A673 (cell line): ENCODE results near the gene TRIM38. TPM values are rescaled to one million over a fixed set of nuclear protein-coding genes. Genes with fewer than 3 reads are reported as not detected.

ENCODE experiments used
- BruUV-seq: library from RNA; stranded (reverse); fragments of 400-500 nt; replicated peaks from 2 replicates; lab custom pipeline; 2021; lab: Mats Ljungman, UMichigan
- CTCF ChIA-PET: fragments of 300-600 bp; sonication (Branson Sonifier 250); formaldehyde crosslinking; loops from one replicate; lab custom pipeline; 2022; ENCODE audit warnings: antibody characterized with exemption; lab: Charles Lee
- POLR2A ChIA-PET: fragments of 300-600 bp; sonication (Branson Sonifier 250); formaldehyde crosslinking; loops from one replicate; lab custom pipeline; 2022; ENCODE audit warnings: antibody characterized with exemption; ENCODE audit not compliant: low non-redundant PET; lab: Charles Lee
- DNase-seq: peaks from one replicate; pipeline ENCODE4 v3.0.0-alpha.2; 2015; ENCODE audit warnings: low spot score
- H3K27ac ChIP-seq: fragments of 200-600 bp; sonication (generic); 2 replicates; pipeline ENCODE4 v1.5.1; 2016; ENCODE audit warnings: mixed run types, low read depth, mild to moderate bottlenecking, mixed read lengths, antibody characterized with exemption, low read length; ENCODE audit not compliant: poor library complexity, severe bottlenecking
- H3K27me3 ChIP-seq: fragments of 200-600 bp; sonication (generic); replicated peaks from 2 replicates; pipeline ENCODE4 v1.6.1; 2017; ENCODE audit warnings: mixed run types, low read depth, mild to moderate bottlenecking, mixed read lengths, antibody characterized with exemption, low read length; ENCODE audit not compliant: insufficient read depth, poor library complexity
- H3K36me3 ChIP-seq: fragments of 200-600 bp; sonication (generic); 2 replicates; pipeline ENCODE4 v1.6.1; 2016; ENCODE audit warnings: mixed run types, mild to moderate bottlenecking, mixed read lengths, antibody characterized with exemption, low read length; ENCODE audit not compliant: insufficient read depth, poor library complexity, severe bottlenecking
- H3K4me1 ChIP-seq: fragments of 200-600 bp; sonication (generic); 2 replicates; pipeline ENCODE4 v1.6.1; 2017; ENCODE audit warnings: mixed run types, mild to moderate bottlenecking, mixed read lengths, antibody characterized with exemption, low read length; ENCODE audit not compliant: insufficient read depth, poor library complexity, severe bottlenecking
- H3K4me3 ChIP-seq: fragments of 200-600 bp; sonication (generic); 2 replicates; pipeline ENCODE4 v1.5.1; 2016; ENCODE audit warnings: low read depth, mixed run types, mild to moderate bottlenecking, mixed read lengths, low read length; ENCODE audit not compliant: poor library complexity, severe bottlenecking
- H3K9me3 ChIP-seq: fragments of 200-600 bp; sonication (generic); 2 replicates; pipeline ENCODE4 v1.6.1; 2016; ENCODE audit warnings: mixed run types, low read depth, mild to moderate bottlenecking, mixed read lengths, antibody characterized with exemption, low read length; ENCODE audit not compliant: poor library complexity, severe bottlenecking
- EZH2 ChIP-seq: fragments of 200-600 bp; sonication (generic); IDR thresholded peaks from 2 replicates; pipeline ENCODE4 v1.6.1; 2017; ENCODE audit warnings: borderline replicate concordance, low read depth, mild to moderate bottlenecking, mixed read lengths, antibody characterized with exemption, low read length; ENCODE audit not compliant: poor library complexity, severe bottlenecking
- intact Hi-C: fragments of 100-400 bp; cut with micrococcal nuclease; formaldehyde crosslinking; loops from one replicate; pipeline ENCODE4 v1.10.0; 2022; ENCODE audit not compliant: unreplicated experiment
- total RNA-seq: library from RNA; stranded (reverse); gene quantifications from 2 replicates; pipeline ENCODE4 v1.2.3, GENCODE V29; 2021
- TF ChIP-seq, protein P1 (sequence below): fragments of 300-800, 200-600 bp; sonication (generic); conservative IDR thresholded peaks from 2 replicates; pipeline ENCODE4 v1.5.1; 2017; ENCODE audit warnings: low read depth, mild to moderate bottlenecking, antibody characterized with exemption, low read length, moderate library complexity, mixed read lengths

Gene TRIM38
- total RNA-seq, 1 experiment from 2014 or later: 9.7 TPM

DNA sequence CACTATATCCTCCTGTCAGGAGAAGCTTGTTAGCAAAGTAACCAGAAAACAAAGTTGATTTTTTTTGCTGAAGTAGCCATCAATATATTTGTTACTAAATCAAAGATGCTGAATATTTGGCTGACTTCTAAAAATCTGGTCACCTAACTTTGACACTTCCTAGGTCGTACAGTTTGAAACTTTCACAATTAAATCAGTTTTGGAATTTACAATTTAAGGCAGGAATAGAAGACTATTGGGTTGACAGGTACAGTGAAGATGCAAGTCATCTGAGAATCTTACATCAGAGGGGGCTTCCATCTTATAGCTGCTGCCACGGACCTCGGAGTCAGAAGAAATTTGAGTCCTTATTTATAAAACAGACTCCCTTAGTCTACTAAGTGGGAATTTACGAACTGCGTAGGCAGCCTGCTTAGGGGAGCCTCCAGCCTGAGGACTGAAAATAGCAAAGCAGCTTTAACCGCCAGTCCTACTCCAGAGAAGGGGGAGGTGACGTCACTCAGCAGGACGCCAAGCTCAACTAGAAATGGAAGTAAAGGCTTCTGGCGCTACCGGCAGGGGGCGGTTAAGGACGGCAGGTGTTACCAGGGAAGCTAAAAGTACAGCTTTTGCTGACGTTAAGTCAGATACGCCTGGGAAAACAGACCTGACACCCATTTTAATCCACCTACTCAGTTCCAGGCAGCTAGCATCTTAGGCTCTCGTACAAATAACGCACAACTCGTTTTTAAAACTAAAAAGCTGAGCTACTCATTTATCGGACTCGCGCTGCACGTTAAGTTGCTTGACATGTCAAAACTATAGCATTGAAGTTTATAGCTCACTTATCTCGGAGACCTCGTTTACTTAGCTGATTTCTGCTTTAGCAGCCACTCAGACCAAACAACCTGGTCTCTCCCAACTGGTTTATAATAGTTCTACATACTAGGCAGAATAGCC, 63.6 kb downstream of the TRIM38 start:
- no TSS peak for BruUV-seq
- no peaks in the 10 kb centered on the region for H3K9me3 ChIP-seq
- peak overlapping the region; percentile 52 for H3K4me3 ChIP-seq
- H3K27ac ChIP-seq: peak overlapping the region; percentile 82
- TF ChIP-seq EZH2: no peak
- TF ChIP-seq, protein P1, sequence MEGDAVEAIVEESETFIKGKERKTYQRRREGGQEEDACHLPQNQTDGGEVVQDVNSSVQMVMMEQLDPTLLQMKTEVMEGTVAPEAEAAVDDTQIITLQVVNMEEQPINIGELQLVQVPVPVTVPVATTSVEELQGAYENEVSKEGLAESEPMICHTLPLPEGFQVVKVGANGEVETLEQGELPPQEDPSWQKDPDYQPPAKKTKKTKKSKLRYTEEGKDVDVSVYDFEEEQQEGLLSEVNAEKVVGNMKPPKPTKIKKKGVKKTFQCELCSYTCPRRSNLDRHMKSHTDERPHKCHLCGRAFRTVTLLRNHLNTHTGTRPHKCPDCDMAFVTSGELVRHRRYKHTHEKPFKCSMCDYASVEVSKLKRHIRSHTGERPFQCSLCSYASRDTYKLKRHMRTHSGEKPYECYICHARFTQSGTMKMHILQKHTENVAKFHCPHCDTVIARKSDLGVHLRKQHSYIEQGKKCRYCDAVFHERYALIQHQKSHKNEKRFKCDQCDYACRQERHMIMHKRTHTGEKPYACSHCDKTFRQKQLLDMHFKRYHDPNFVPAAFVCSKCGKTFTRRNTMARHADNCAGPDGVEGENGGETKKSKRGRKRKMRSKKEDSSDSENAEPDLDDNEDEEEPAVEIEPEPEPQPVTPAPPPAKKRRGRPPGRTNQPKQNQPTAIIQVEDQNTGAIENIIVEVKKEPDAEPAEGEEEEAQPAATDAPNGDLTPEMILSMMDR: peak; percentile 86
- H3K4me1 ChIP-seq: peaks cover 28% of the 10 kb centered on the region
- no peaks in the 10 kb centered on the region for H3K36me3 ChIP-seq
- intact Hi-C loops: loop anchor here (10.0 kb wide), 2 partner anchors 179 to 1109 kb away; a partner anchor contains a TSS
- no peaks in the 10 kb centered on the region for H3K27me3 ChIP-seq
- POLR2A ChIA-PET: interaction anchor here (0.6 to 1.1 kb wide), 2 partner anchors 63 to 97 kb away, joined by 3 to 5 read pairs; a partner anchor contains a TSS
- CTCF ChIA-PET: interaction anchor here (0.5 to 1.3 kb wide), 5 partner anchors 9 to 570 kb away, joined by 3 to 4 read pairs (median 3); no protein-coding TSS in a partner anchor
- peak; percentile 97 for DNase-seq

DNA sequence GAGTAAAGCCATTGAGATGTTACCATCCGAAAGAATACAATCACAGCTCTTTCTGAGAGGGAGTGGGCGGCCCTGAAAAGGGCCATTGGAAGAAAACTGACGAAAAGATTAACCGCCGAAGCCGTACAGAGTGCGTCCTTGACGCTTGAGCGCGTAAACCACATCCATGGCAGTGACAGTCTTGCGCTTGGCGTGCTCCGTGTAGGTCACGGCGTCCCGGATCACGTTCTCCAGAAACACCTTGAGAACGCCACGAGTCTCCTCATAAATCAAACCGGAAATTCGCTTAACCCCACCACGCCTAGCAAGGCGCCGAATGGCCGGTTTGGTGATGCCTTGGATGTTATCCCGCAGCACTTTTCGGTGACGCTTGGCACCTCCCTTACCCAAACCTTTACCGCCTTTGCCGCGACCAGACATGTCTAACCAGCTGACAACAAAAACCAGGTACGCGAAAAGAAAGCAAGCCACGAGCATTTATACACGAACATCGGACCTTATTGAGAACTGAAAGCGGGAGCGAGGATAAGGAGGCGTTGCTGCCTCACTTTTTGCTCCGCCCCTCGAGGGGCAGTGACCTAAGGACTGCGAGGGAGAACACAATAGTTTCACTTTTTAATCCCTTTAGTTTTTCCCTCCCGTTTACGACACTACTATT, 64.4 kb downstream of the TRIM38 start:
- Histone ChIP-seq H3K4me3 (peak overlapping the region; percentile 52), H3K36me3 (no peaks in the 10 kb centered on the region), H3K4me1 (peaks cover 28% of the 10 kb centered on the region), H3K27ac (peak overlapping the region; percentile 82), H3K27me3 (no peaks in the 10 kb centered on the region), H3K9me3 (no peaks in the 10 kb centered on the region)
- TF ChIP-seq EZH2: no peak
- TF ChIP-seq, protein P1: no peak
- intact Hi-C loops: loop anchor here (10.0 kb wide), 2 partner anchors 178 to 1108 kb away; a partner anchor contains a TSS
- CTCF ChIA-PET: interaction anchor here (0.5 to 1.3 kb wide), 4 partner anchors 24 to 1864 kb away, joined by 3 to 4 read pairs (median 3); a partner anchor contains a TSS
- POLR2A ChIA-PET: interaction anchor here (0.6 to 1.1 kb wide), 2 partner anchors 64 to 97 kb away, joined by 3 to 5 read pairs; a partner anchor contains a TSS
- BruUV-seq: no TSS peak
- peak; percentile 98 for DNase-seq

DNA sequence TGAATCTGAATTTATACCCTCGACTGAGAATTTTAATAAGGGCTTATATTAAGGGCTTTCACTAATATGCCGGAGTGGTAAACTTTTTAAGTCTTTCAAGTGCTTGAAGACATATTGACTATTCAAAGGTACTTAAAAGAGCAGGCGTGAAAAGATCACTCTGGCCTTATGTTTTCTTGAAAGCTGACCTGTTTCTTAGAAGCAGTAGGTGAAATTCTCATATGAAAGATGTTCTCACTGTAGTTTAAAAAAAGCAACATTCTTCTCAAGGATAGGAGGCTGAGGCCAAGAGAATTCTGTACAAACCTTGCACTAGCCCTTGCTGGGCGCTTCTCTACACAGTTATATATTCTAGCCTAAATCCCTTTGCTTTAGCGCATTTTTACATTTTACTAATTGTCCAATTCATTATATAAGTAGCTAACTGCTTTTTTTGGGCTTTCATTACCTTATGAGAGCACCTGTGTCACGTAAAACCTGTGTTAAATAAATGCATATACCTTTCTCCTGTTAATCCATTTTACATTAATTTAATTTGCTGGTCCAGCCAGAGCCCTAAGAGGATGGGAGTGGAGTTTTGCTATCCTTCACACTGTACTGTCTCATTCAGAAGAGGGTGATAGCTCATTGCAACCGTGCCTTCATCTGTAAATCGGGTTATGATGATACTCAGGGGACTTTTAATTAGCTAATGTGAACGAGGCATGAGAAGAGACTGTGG, 65.0 kb downstream of the TRIM38 start:
- TF ChIP-seq, protein P1: no peak
- no peak for TF ChIP-seq EZH2
- Histone ChIP-seq H3K4me3 (peak overlapping the region; percentile 52), H3K27me3 (no peaks in the 10 kb centered on the region), H3K9me3 (no peaks in the 10 kb centered on the region), H3K4me1 (peaks cover 28% of the 10 kb centered on the region), H3K36me3 (no peaks in the 10 kb centered on the region), H3K27ac (peak overlapping the region; percentile 82)
- BruUV-seq: no TSS peak
- ChIA-PET POLR2A (interaction anchor here (0.7 kb wide), 1 partner anchor 16 kb away, joined by 3 read pairs; a partner anchor contains a TSS), CTCF (interaction anchor here (0.6 kb wide), 1 partner anchor 1863 kb away, joined by 4 read pairs; a partner anchor contains a TSS)
- intact Hi-C loops: loop anchor here (10.0 kb wide), 2 partner anchors 177 to 1107 kb away; a partner anchor contains a TSS
- no peak for DNase-seq
